Measurements from ENCODE around the gene PLCB4.

The PLCB4 gene

DNA sequence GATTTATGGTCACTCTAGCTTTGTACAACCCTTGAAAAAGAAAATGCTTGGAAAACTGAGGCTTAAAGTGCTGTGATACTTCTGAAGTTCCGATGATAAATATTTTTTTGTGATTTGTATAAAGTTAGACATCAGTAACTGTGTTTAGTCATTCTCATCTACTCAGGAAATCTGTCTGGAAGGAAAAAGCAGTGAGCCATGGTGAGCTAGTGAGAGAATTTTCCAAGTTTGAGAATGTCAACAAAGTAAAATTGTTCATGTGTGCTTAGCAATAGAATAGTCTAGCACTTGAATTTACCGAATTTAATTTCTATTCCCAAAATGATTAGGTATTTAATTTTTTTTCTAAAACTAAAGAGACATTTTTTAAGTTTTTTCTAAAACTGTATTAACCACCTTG lies 41.3 kb upstream of the PLCB4 start:
- Histone ChIP-seq H3K27ac (ENCODE audit: low read depth, low read length) (no peak overlapping the region), H3K4me3 (ENCODE audit: low read depth, low read length) (no peak overlapping the region), H2BK5ac (ENCODE audit: low read depth, low read length, poor library complexity) (no peak overlapping the region), H3K79me1 (ENCODE audit: low read length) (no peaks in the 10 kb centered on the region), H3K4me1 (ENCODE audit: control insufficient read depth in 1 of 2, insufficient read depth in 2 of 2, low read length in 2 of 2) (no peaks in the 10 kb centered on the region), H2AK5ac (ENCODE audit: low read length) (no peak overlapping the region), H4K8ac (ENCODE audit: low read depth, low read length) (no peak overlapping the region), H2BK12ac (ENCODE audit: low read length) (no peak overlapping the region), H3K9ac (ENCODE audit: low read length) (no peak overlapping the region), H3K27me3 (ENCODE audit: insufficient read depth, low read length) (no peaks in the 10 kb centered on the region), H3K14ac (ENCODE audit: low read length) (no peak overlapping the region), H4K12ac (ENCODE audit: low read depth, low read length) (no peak overlapping the region), H3K23ac (ENCODE audit: low read length) (no peak overlapping the region), H3K79me2 (ENCODE audit: control insufficient read depth, insufficient read depth, low read length, poor library complexity) (no peaks in the 10 kb centered on the region), H3K4me2 (ENCODE audit: low read length) (no peak overlapping the region), H3K18ac (ENCODE audit: low read length) (no peak overlapping the region), H3K4ac (ENCODE audit: low read depth, low read length) (no peak overlapping the region), H3K9me3 (ENCODE audit: insufficient read depth, low read depth, low read length) (no peaks in the 10 kb centered on the region), H2BK120ac (ENCODE audit: insufficient read depth, low read length, poor library complexity) (no peak overlapping the region), H3K36me3 (ENCODE audit: control insufficient read depth in 1 of 2, insufficient read depth in 2 of 2, low read length in 2 of 2) (no peaks in the 10 kb centered on the region), H4K91ac (ENCODE audit: low read depth, low read length) (no peak overlapping the region), H2AFZ (ENCODE audit: insufficient read depth, low read length, poor library complexity) (no peak overlapping the region)
- WGBS (ENCODE audit: extremely low coverage, insufficient coverage, insufficient read length): no CpG with 5 or more reads among the region's 2 CpGs
- DNase-seq: no peak

DNA sequence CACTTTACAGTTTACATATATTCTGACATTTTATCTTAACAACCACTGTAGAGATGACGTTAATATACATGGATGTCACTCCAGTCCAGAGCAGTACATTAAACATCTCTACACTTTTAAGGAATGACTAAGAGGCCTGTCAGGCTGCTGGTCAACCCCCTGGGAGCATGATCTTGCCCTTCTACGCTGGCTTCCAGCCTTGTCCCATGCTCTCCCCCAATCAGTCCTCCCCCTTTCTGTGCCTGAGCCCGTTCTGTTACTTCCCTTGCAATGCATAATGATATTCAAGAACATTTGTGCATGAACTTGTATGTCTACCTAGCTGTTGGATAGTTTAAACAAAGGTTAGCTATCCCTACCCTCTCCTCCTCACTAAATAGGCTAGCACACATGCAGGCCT lies 40.5 kb upstream of the PLCB4 start:
- H3K9me3 ChIP-seq (ENCODE audit: insufficient read depth, low read depth, low read length): no peaks in the 10 kb centered on the region
- no peaks in the 10 kb centered on the region for H3K79me2 ChIP-seq (ENCODE audit: control insufficient read depth, insufficient read depth, low read length, poor library complexity)
- no peak overlapping the region for H3K14ac ChIP-seq (ENCODE audit: low read length)
- H4K91ac ChIP-seq (ENCODE audit: low read depth, low read length): no peak overlapping the region
- no CpG with 5 or more reads among the region's 3 CpGs for WGBS (ENCODE audit: extremely low coverage, insufficient coverage, insufficient read length)
- H2BK120ac ChIP-seq (ENCODE audit: insufficient read depth, low read length, poor library complexity): no peak overlapping the region
- no peak overlapping the region for H2AK5ac ChIP-seq (ENCODE audit: low read length)
- no peak overlapping the region for H3K23ac ChIP-seq (ENCODE audit: low read length)
- no peak overlapping the region for H2BK5ac ChIP-seq (ENCODE audit: low read depth, low read length, poor library complexity)
- no peak overlapping the region for H4K12ac ChIP-seq (ENCODE audit: low read depth, low read length)
- H3K27ac ChIP-seq (ENCODE audit: low read depth, low read length): no peak overlapping the region
- H3K79me1 ChIP-seq (ENCODE audit: low read length): no peaks in the 10 kb centered on the region
- H3K4me1 ChIP-seq (ENCODE audit: control insufficient read depth in 1 of 2, insufficient read depth in 2 of 2, low read length in 2 of 2): no peaks in the 10 kb centered on the region
- no peak for DNase-seq
- no peak overlapping the region for H3K9ac ChIP-seq (ENCODE audit: low read length)
- H3K4me3 ChIP-seq (ENCODE audit: low read depth, low read length): no peak overlapping the region
- no peak overlapping the region for H4K8ac ChIP-seq (ENCODE audit: low read depth, low read length)
- H2AFZ ChIP-seq (ENCODE audit: insufficient read depth, low read length, poor library complexity): no peak overlapping the region
- no peak overlapping the region for H3K4me2 ChIP-seq (ENCODE audit: low read length)
- H3K4ac ChIP-seq (ENCODE audit: low read depth, low read length): no peak overlapping the region
- H3K27me3 ChIP-seq (ENCODE audit: insufficient read depth, low read length): no peaks in the 10 kb centered on the region
- H3K36me3 ChIP-seq (ENCODE audit: control insufficient read depth in 1 of 2, insufficient read depth in 2 of 2, low read length in 2 of 2): no peaks in the 10 kb centered on the region
- no peak overlapping the region for H3K18ac ChIP-seq (ENCODE audit: low read length)
- no peak overlapping the region for H2BK12ac ChIP-seq (ENCODE audit: low read length)

DNA sequence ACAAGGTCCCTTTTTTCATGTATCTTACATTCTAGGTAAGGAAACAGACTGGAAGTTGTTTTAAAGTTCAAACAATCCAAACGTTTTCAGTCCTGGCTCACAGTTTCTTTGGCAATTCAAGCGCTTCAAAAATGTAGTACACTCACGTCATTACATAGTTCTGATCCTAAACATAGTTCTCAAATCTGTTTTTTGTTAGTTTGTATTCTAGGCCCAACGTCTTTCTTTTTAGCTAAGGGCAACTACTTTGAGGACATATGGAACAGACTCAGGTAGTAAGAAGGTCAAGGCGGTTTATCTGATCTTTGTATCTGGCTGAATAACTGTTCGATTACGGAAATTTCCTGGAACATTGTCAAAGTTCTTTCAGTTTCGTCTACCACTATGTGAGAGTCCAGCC lies 36.9 kb upstream of the PLCB4 start:
- Histone ChIP-seq H2AK5ac (ENCODE audit: low read length) (no peak overlapping the region), H2AFZ (ENCODE audit: insufficient read depth, low read length, poor library complexity) (no peak overlapping the region), H3K9me3 (ENCODE audit: insufficient read depth, low read depth, low read length) (no peaks in the 10 kb centered on the region), H3K79me1 (ENCODE audit: low read length) (no peaks in the 10 kb centered on the region), H3K36me3 (ENCODE audit: control insufficient read depth in 1 of 2, insufficient read depth in 2 of 2, low read length in 2 of 2) (no peaks in the 10 kb centered on the region), H3K9ac (ENCODE audit: low read length) (no peak overlapping the region), H3K4ac (ENCODE audit: low read depth, low read length) (no peak overlapping the region), H4K12ac (ENCODE audit: low read depth, low read length) (no peak overlapping the region), H3K4me2 (ENCODE audit: low read length) (no peak overlapping the region), H3K79me2 (ENCODE audit: control insufficient read depth, insufficient read depth, low read length, poor library complexity) (no peaks in the 10 kb centered on the region), H3K27me3 (ENCODE audit: insufficient read depth, low read length) (no peaks in the 10 kb centered on the region), H3K27ac (ENCODE audit: low read depth, low read length) (no peak overlapping the region), H2BK120ac (ENCODE audit: insufficient read depth, low read length, poor library complexity) (no peak overlapping the region), H3K4me1 (ENCODE audit: control insufficient read depth in 1 of 2, insufficient read depth in 2 of 2, low read length in 2 of 2) (no peaks in the 10 kb centered on the region), H4K91ac (ENCODE audit: low read depth, low read length) (no peak overlapping the region), H2BK5ac (ENCODE audit: low read depth, low read length, poor library complexity) (no peak overlapping the region), H2BK12ac (ENCODE audit: low read length) (no peak overlapping the region), H3K23ac (ENCODE audit: low read length) (no peak overlapping the region), H4K8ac (ENCODE audit: low read depth, low read length) (no peak overlapping the region), H3K18ac (ENCODE audit: low read length) (no peak overlapping the region), H3K14ac (ENCODE audit: low read length) (no peak overlapping the region), H3K4me3 (ENCODE audit: low read depth, low read length) (no peak overlapping the region)
- WGBS (ENCODE audit: extremely low coverage, insufficient coverage, insufficient read length): no CpG with 5 or more reads among the region's 8 CpGs
- DNase-seq: peak in 1 of 2 donors; percentile 53

DNA sequence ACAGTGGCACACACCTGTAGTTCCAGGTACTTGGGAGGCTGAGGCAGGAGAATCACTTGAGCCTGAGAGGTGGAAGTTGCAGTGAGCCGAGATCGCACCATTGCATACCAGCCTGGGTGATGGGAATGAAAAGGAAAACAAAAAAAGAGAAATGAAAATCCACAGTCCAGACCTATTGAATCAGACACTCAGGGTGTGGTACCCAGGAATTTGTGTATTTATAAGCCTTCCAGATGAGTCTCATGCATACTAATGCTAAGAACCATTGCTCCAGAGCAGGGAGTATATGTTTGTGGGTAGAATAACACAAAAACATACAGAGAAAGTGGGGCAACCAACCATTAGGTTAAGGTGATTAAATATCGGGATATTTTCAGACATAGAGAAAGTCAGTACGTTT lies 36.1 kb upstream of the PLCB4 start:
- Histone ChIP-seq H3K4ac (ENCODE audit: low read depth, low read length) (no peak overlapping the region), H3K27me3 (ENCODE audit: insufficient read depth, low read length) (no peaks in the 10 kb centered on the region), H3K36me3 (ENCODE audit: control insufficient read depth in 1 of 2, insufficient read depth in 2 of 2, low read length in 2 of 2) (no peaks in the 10 kb centered on the region), H3K23ac (ENCODE audit: low read length) (no peak overlapping the region), H2AFZ (ENCODE audit: insufficient read depth, low read length, poor library complexity) (no peak overlapping the region), H3K4me3 (ENCODE audit: low read depth, low read length) (no peak overlapping the region), H3K79me2 (ENCODE audit: control insufficient read depth, insufficient read depth, low read length, poor library complexity) (no peaks in the 10 kb centered on the region), H2AK5ac (ENCODE audit: low read length) (no peak overlapping the region), H3K4me2 (ENCODE audit: low read length) (no peak overlapping the region), H3K9me3 (ENCODE audit: insufficient read depth, low read depth, low read length) (no peaks in the 10 kb centered on the region), H3K4me1 (ENCODE audit: control insufficient read depth in 1 of 2, insufficient read depth in 2 of 2, low read length in 2 of 2) (no peaks in the 10 kb centered on the region), H3K27ac (ENCODE audit: low read depth, low read length) (no peak overlapping the region), H2BK5ac (ENCODE audit: low read depth, low read length, poor library complexity) (no peak overlapping the region), H2BK12ac (ENCODE audit: low read length) (no peak overlapping the region), H4K91ac (ENCODE audit: low read depth, low read length) (no peak overlapping the region), H3K9ac (ENCODE audit: low read length) (no peak overlapping the region), H3K18ac (ENCODE audit: low read length) (no peak overlapping the region), H4K8ac (ENCODE audit: low read depth, low read length) (no peak overlapping the region), H3K14ac (ENCODE audit: low read length) (no peak overlapping the region), H2BK120ac (ENCODE audit: insufficient read depth, low read length, poor library complexity) (no peak overlapping the region), H3K79me1 (ENCODE audit: low read length) (no peaks in the 10 kb centered on the region), H4K12ac (ENCODE audit: low read depth, low read length) (no peak overlapping the region)
- WGBS (ENCODE audit: extremely low coverage, insufficient coverage, insufficient read length): no CpG with 5 or more reads among the region's 4 CpGs
- no peak for DNase-seq
